Stimulated activated CD8-positive, alpha-beta memory T cell treated with anti-CD3 and anti-CD28 coated beads, Interleukin-7, amount 100 ng/mL, for 4 hours (primary cell): ENCODE data around the gene VSTM2B.
A peak's percentile ranks its signal among the peaks of the same experiment; 100 is the strongest.

Source experiments
- DNase-seq, 2 donors: peaks; one replicate each; pipeline ENCODE4 v3.0.0-alpha.2; 2020; ENCODE audit warnings: low read depth in 2 of 2

VSTM2B gene

GRCh38 chr19:29515233-29515619 is 10.6 kb upstream of the VSTM2B start:
- DNase-seq, result no peak

GRCh38 chr19:29515706-29516357 is 10.0 kb upstream of the VSTM2B start:
- no peak for DNase-seq

- no peak for DNase-seq
These were observed 9.5 kb upstream of the VSTM2B start for GRCh38 chr19:29516358-29516725.

- DNase-seq, result no peak
These were observed 8.9 kb upstream of the VSTM2B start for GRCh38 chr19:29516821-29517395.

GRCh38 chr19:29517412-29517811 is 8.4 kb upstream of the VSTM2B start:
- DNase-seq, result no peak

GRCh38 chr19:29517946-29518345 is 7.8 kb upstream of the VSTM2B start:
- DNase-seq, result no peak

- DNase-seq, result no peak
These were observed 6.6 kb upstream of the VSTM2B start for GRCh38 chr19:29519146-29519545.

GRCh38 chr19:29519931-29520330 is 5.9 kb upstream of the VSTM2B start:
- DNase-seq, result no peak

GRCh38 chr19:29520390-29520789 is 5.4 kb upstream of the VSTM2B start:
- no peak for DNase-seq

GRCh38 chr19:29521291-29522075 is 4.3 kb upstream of the VSTM2B start:
- DNase-seq, result no peak

GRCh38 chr19:29523568-29523967 is 2.2 kb upstream of the VSTM2B start:
- DNase-seq, result no peak

- DNase-seq, result no peak
These were observed 1.4 kb upstream of the VSTM2B start for GRCh38 chr19:29524201-29524911.

GRCh38 chr19:29524912-29525831 is 622 bp upstream of the VSTM2B start:
- DNase-seq, result no peak

GRCh38 chr19:29526730-29527499 is 1.1 kb downstream of the VSTM2B start:
- no peak for DNase-seq

GRCh38 chr19:29527500-29528328 is 1.9 kb downstream of the VSTM2B start:
- no peak for DNase-seq

- DNase-seq, result peak; percentile 16 to 36
These were observed 2.7 kb downstream of the VSTM2B start for GRCh38 chr19:29528350-29528945.

- DNase-seq, result no peak
These were observed 3.3 kb downstream of the VSTM2B start for GRCh38 chr19:29528946-29529645.

- no peak for DNase-seq
These were observed 4.1 kb downstream of the VSTM2B start for GRCh38 chr19:29529646-29530539.
